ENCODE data around the gene AFDN. TPM values are rescaled to one million over a fixed set of nuclear protein-coding genes. Genes with fewer than 3 reads are reported as not detected.
A peak's percentile ranks its signal among the peaks of the same experiment; 100 is the strongest.

The AFDN gene
- total RNA-seq, 1 donor from 2014 or later = 109 TPM

- no peak for TF ChIP-seq CTCF (conservative IDR thresholded peaks at IDR 0.05; ENCODE audit: low read depth, low read length)
- peak overlapping the region; percentile 1 for H3K4me3 ChIP-seq (ENCODE audit: low read depth, low read length)
- no peak for DNase-seq (ENCODE audit: low read depth)
Measured at GRCh38 chr6:167832497-167833395, 6.0 kb downstream of the AFDN start.

DNA sequence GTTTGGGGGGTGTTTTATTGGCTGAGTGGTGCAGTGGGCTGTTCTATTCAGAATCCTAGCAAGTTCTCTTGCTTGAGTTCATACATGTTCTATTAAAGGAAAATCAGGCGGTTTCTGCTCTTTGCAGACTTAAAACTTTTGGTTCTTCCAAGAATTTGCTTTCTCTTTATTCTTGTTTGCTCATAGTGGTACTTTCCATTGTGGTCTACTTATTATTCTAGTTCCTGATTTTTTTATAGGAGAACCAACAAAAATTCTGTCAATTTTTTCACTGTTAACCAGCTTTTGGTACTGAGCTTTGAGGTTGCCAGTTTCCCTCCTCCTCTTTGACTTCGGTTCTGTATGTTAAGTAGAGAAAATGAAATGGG lies 6.7 kb downstream of the AFDN start:
- DNase-seq (ENCODE audit: low read depth) = no peak
- TF ChIP-seq CTCF (conservative IDR thresholded peaks at IDR 0.05; ENCODE audit: low read depth, low read length) = no peak
- H3K4me3 ChIP-seq (ENCODE audit: low read depth, low read length) = peak overlapping the region; percentile 1

GRCh38 chr6:167835260-167835659 lies 8.5 kb downstream of the AFDN start:
- no peak for TF ChIP-seq CTCF (conservative IDR thresholded peaks at IDR 0.05; ENCODE audit: low read depth, low read length)
- H3K4me3 ChIP-seq (ENCODE audit: low read depth, low read length) = no peak overlapping the region
- no peak for DNase-seq (ENCODE audit: low read depth)

- no peak overlapping the region for H3K4me3 ChIP-seq (ENCODE audit: low read depth, low read length)
- no peak for DNase-seq (ENCODE audit: low read depth)
- no peak for TF ChIP-seq CTCF (conservative IDR thresholded peaks at IDR 0.05; ENCODE audit: low read depth, low read length)
Measured at GRCh38 chr6:167836721-167837120, 10.0 kb downstream of the AFDN start.

GRCh38 chr6:167838207-167838748 lies 11.6 kb downstream of the AFDN start:
- no peak for DNase-seq (ENCODE audit: low read depth)
- no peak overlapping the region for H3K4me3 ChIP-seq (ENCODE audit: low read depth, low read length)
- no peak for TF ChIP-seq CTCF (conservative IDR thresholded peaks at IDR 0.05; ENCODE audit: low read depth, low read length)

GRCh38 chr6:167839343-167839742 lies 12.6 kb downstream of the AFDN start:
- no peak for TF ChIP-seq CTCF (conservative IDR thresholded peaks at IDR 0.05; ENCODE audit: low read depth, low read length)
- no peak for DNase-seq (ENCODE audit: low read depth)
- H3K4me3 ChIP-seq (ENCODE audit: low read depth, low read length) = no peak overlapping the region
